HEK293 (cell line): ENCODE results near the gene PARD3.
"Not testable (repeated sequence)": the region's sequence is repeated elsewhere in the genome, so short reads cannot be mapped to it uniquely, and the experiment has no call there.

Source experiments
- CTCF ChIA-PET: fragments of 350-600 bp; formaldehyde crosslinking; extraction: SDS; loops from one replicate; lab custom pipeline; 2021; ENCODE audit warnings: antibody characterized with exemption; lab: Yijun Ruan, JAX
- POLR2A ChIA-PET: fragments of 300-600 bp; formaldehyde crosslinking; extraction: SDS; loops from one replicate; lab custom pipeline; 2020; ENCODE audit warnings: antibody characterized with exemption, inconsistent platforms; lab: Yijun Ruan, JAX
- H3K27ac ChIP-seq: fragments of 200-500 bp; sonication (Bioruptor generic); 2 replicates; pipeline ENCODE4 v1.5.1; 2014; ENCODE audit warnings: low read depth, low read length, control low read depth, inconsistent platforms; ENCODE audit errors: extremely low read depth
- H3K36me3 ChIP-seq, 2 experiments: fragments of 200-500 bp in 1 of 2; sonication (Bioruptor generic) in 1 of 2; 1 replicate in 1 of 2; 2 replicates in 1 of 2; pipeline ENCODE4 v1.5.1; 2014 to 2017; ENCODE audit warnings: inconsistent platforms in 2 of 2, low read length in 2 of 2; ENCODE audit not compliant: control insufficient read depth in 2 of 2, insufficient read depth in 1 of 2
- H3K4me1 ChIP-seq: fragments of 200-500 bp; sonication (Bioruptor generic); 2 replicates; pipeline ENCODE4 v1.5.1; 2014; ENCODE audit warnings: mild to moderate bottlenecking, low read length, inconsistent platforms; ENCODE audit not compliant: control insufficient read depth, insufficient read depth
- H3K4me3 ChIP-seq: 2 replicates; pipeline ENCODE4 v1.5.1; 2011; ENCODE audit warnings: low read depth, mild to moderate bottlenecking, control low read depth, low read length, moderate library complexity
- H3K9me3 ChIP-seq: fragments of 200-500 bp; sonication (Bioruptor generic); 2 replicates; pipeline ENCODE4 v1.5.1; 2014; ENCODE audit warnings: low read depth, low read length, inconsistent platforms; ENCODE audit not compliant: control insufficient read depth, insufficient read depth
- ATF2 ChIP-seq: fragments of 450-650 bp; formaldehyde crosslinking; IDR thresholded peaks from 2 replicates; pipeline ENCODE4 v1.5.1; 2016; ENCODE audit warnings: missing biosample characterization, missing genetic modification characterization, low read depth
- BCL11A ChIP-seq: fragments of 450-650 bp; formaldehyde crosslinking; IDR thresholded peaks from 2 replicates; pipeline ENCODE4 v1.5.1; 2016; ENCODE audit warnings: low read depth, missing biosample characterization, missing genetic modification characterization
- HOXC10 ChIP-seq: sonication (generic); formaldehyde crosslinking; IDR thresholded peaks from 2 replicates; pipeline ENCODE4 v1.8.1; 2023; ENCODE audit warnings: mild to moderate bottlenecking, missing genetic modification reagents
- HOXD13 ChIP-seq: sonication (generic); formaldehyde crosslinking; IDR thresholded peaks from 2 replicates; pipeline ENCODE4 v1.8.0; 2022; ENCODE audit warnings: missing genetic modification reagents, borderline replicate concordance
- INSM2 ChIP-seq: fragments of 450-650 bp; formaldehyde crosslinking; IDR thresholded peaks from 2 replicates; pipeline ENCODE4 v1.5.1; 2016; ENCODE audit warnings: missing biosample characterization, missing genetic modification characterization
- KLF1 ChIP-seq: fragments of 450-650 bp; formaldehyde crosslinking; IDR thresholded peaks from 2 replicates; pipeline ENCODE4 v1.5.1; 2016; ENCODE audit warnings: missing biosample characterization, missing genetic modification characterization
- KLF7 ChIP-seq: fragments of 450-650 bp; formaldehyde crosslinking; IDR thresholded peaks from 2 replicates; pipeline ENCODE4 v1.5.1; 2016; ENCODE audit warnings: missing biosample characterization, missing genetic modification characterization, borderline replicate concordance
- OSR2 ChIP-seq: fragments of 450-650 bp; formaldehyde crosslinking; IDR thresholded peaks from 2 replicates; pipeline ENCODE4 v1.5.1; 2016; ENCODE audit warnings: missing biosample characterization, missing genetic modification characterization
- OVOL3 ChIP-seq: fragments of 450-650 bp; formaldehyde crosslinking; IDR thresholded peaks from 2 replicates; pipeline ENCODE4 v1.5.1; 2016; ENCODE audit warnings: missing biosample characterization, missing genetic modification characterization
- SETDB1 ChIP-seq: IDR thresholded peaks from one replicate; pipeline ENCODE4 v1.6.1; 2017; ENCODE audit warnings: mild to moderate bottlenecking, low read length, moderate library complexity, mixed read lengths; ENCODE audit not compliant: insufficient read length
- ZBTB6 ChIP-seq: fragments of 450-650 bp; formaldehyde crosslinking; IDR thresholded peaks from 2 replicates; pipeline ENCODE4 v1.5.1; 2017; ENCODE audit warnings: missing biosample characterization, missing genetic modification characterization
- ZFHX2 ChIP-seq: fragments of 450-650 bp; formaldehyde crosslinking; conservative IDR thresholded peaks from 2 replicates; pipeline ENCODE4 v1.5.1; 2016; ENCODE audit warnings: missing biosample characterization, missing genetic modification characterization
- ZNF112 ChIP-seq: fragments of 450-650 bp; formaldehyde crosslinking; IDR thresholded peaks from 2 replicates; pipeline ENCODE4 v1.5.0; 2017; ENCODE audit warnings: missing biosample characterization, missing genetic modification characterization
- ZNF121 ChIP-seq: fragments of 450-650 bp; formaldehyde crosslinking; IDR thresholded peaks from 2 replicates; pipeline ENCODE4 v1.5.1; 2016; ENCODE audit warnings: missing biosample characterization, missing genetic modification characterization
- ZNF280C ChIP-seq: fragments of 450-650 bp; formaldehyde crosslinking; IDR thresholded peaks from 2 replicates; pipeline ENCODE4 v1.5.1; 2016; ENCODE audit warnings: missing biosample characterization, missing genetic modification characterization
- ZNF311 ChIP-seq: fragments of 450-650 bp; formaldehyde crosslinking; IDR thresholded peaks from 2 replicates; pipeline ENCODE4 v1.5.1; 2017; ENCODE audit warnings: missing biosample characterization, missing genetic modification characterization, borderline replicate concordance
- ZNF549 ChIP-seq: fragments of 450-650 bp; IDR thresholded peaks from 2 replicates; pipeline ENCODE4 v1.5.1; 2018; ENCODE audit warnings: missing biosample characterization, missing genetic modification characterization, mild to moderate bottlenecking, inconsistent platforms, moderate library complexity
- ZNF624 ChIP-seq: fragments of 450-650 bp; formaldehyde crosslinking; IDR thresholded peaks from 2 replicates; pipeline ENCODE4 v1.5.1; 2017; ENCODE audit warnings: missing biosample characterization, missing genetic modification characterization
- ZNF692 ChIP-seq: fragments of 450-650 bp; formaldehyde crosslinking; IDR thresholded peaks from 2 replicates; pipeline ENCODE4 v1.5.1; 2016; ENCODE audit warnings: missing biosample characterization, missing genetic modification characterization
- ZNF843 ChIP-seq: fragments of 450-650 bp; formaldehyde crosslinking; IDR thresholded peaks from 2 replicates; pipeline ENCODE4 v1.5.1; 2016; ENCODE audit warnings: missing biosample characterization, missing genetic modification characterization

The PARD3 gene

GRCh38 chr10:34075254-34075926, 739.7 kb downstream of the PARD3 start (continued):
- TF ChIP-seq ZNF280C (tag by site-specific recombination), result no peak
- TF ChIP-seq ZBTB6 (tag by site-specific recombination), result no peak

- Histone ChIP-seq H3K36me3 (no peaks in the 10 kb centered on the region), H3K4me3 (no peak overlapping the region), H3K4me1 (no peaks in the 10 kb centered on the region), H3K9me3 (no peaks in the 10 kb centered on the region), H3K27ac (no peak overlapping the region)
- no peak for TF ChIP-seq ZNF843
- peak; percentile 16; the same call in 1 of the 2 replicates for TF ChIP-seq ATF2 (tag by site-specific recombination)
- POLR2A ChIA-PET, result no interaction called here
- CTCF ChIA-PET, result interaction anchor here (0.5 kb wide), 1 partner anchor 58 kb away, joined by 4 read pairs; no protein-coding TSS in a partner anchor
These were observed 741.0 kb downstream of the PARD3 start for GRCh38 chr10:34074051-34074450.

GRCh38 chr10:34067741-34068140, 747.4 kb downstream of the PARD3 start:
- POLR2A ChIA-PET, H3K9me3 ChIP-seq, H3K4me1 ChIP-seq, CTCF ChIA-PET, H3K27ac ChIP-seq, H3K4me3 ChIP-seq, H3K36me3 ChIP-seq: not testable (repeated sequence)
- peak; percentile 15; the same call in 1 of the 2 replicates for TF ChIP-seq KLF1 (tag by site-specific recombination)

GRCh38 chr10:34063592-34063991, 751.5 kb downstream of the PARD3 start:
- no peaks in the 10 kb centered on the region; the same call in 1 of the 2 replicates for H3K9me3 ChIP-seq
- POLR2A ChIA-PET, result no interaction called here

More at GRCh38 chr10:34063592-34063991, 751.5 kb downstream of the PARD3 start:
- no peak overlapping the region for H3K4me3 ChIP-seq
- H3K36me3 ChIP-seq, result no peaks in the 10 kb centered on the region
- TF ChIP-seq ZNF692 (tag by site-specific recombination), result no peak
- TF ChIP-seq OSR2 (tag by site-specific recombination), result no peak
- TF ChIP-seq OVOL3 (tag by site-specific recombination), result no peak
- peak; percentile 28; the same call in 1 of the 2 replicates for TF ChIP-seq ZNF549
- no peak for TF ChIP-seq BCL11A (tag by site-specific recombination)
- TF ChIP-seq INSM2, result no peak
- TF ChIP-seq KLF7 (tag by site-specific recombination), result no peak
- TF ChIP-seq SETDB1, result peak; percentile 54
- no peak for TF ChIP-seq HOXC10 (CRISPR knock-in tag)
- no peak for TF ChIP-seq ZNF624 (tag by site-specific recombination)
- TF ChIP-seq ZNF311 (tag by site-specific recombination), result no peak
- TF ChIP-seq ZNF112 (tag by site-specific recombination), result no peak
- no peak for TF ChIP-seq ZFHX2
- no peak for TF ChIP-seq ZNF121
- TF ChIP-seq HOXD13 (CRISPR knock-in tag), result no peak
- no peaks in the 10 kb centered on the region for H3K4me1 ChIP-seq
- CTCF ChIA-PET, result interaction anchor here (0.8 kb wide), 1 partner anchor 13 kb away, joined by 3 read pairs; no protein-coding TSS in a partner anchor
- H3K27ac ChIP-seq, result no peak overlapping the region
